Chondrocyte (in vitro differentiated cells): ENCODE measurements around the gene PLEKHB1. TPM values are rescaled to one million over a fixed set of nuclear protein-coding genes. Genes with fewer than 3 reads are reported as not detected.

Experiments
- DNase-seq: peaks from one replicate; pipeline ENCODE4 v3.0.0; 2021; ENCODE audit warnings: mixed read lengths, low spot score
- H3K27ac Mint-ChIP-seq: one replicate; pipeline ENCODE4 v1.8.0; 2021; ENCODE audit warnings: mild to moderate bottlenecking, moderate library complexity, mixed read lengths; ENCODE audit not compliant: unreplicated experiment
- H3K27me3 Mint-ChIP-seq: 2 replicates; pipeline ENCODE4 v1.8.0; 2021; ENCODE audit warnings: low read depth, mixed read lengths
- H3K36me3 Mint-ChIP-seq: 2 replicates; pipeline ENCODE4 v1.8.0; 2021; ENCODE audit warnings: low read depth, mixed read lengths
- H3K4me1 Mint-ChIP-seq: 2 replicates; pipeline ENCODE4 v1.8.0; 2021; ENCODE audit warnings: low read depth, mild to moderate bottlenecking, mixed read lengths
- H3K4me3 Mint-ChIP-seq: one replicate; pipeline ENCODE4 v1.8.0; 2021; ENCODE audit warnings: mild to moderate bottlenecking, moderate library complexity, mixed read lengths; ENCODE audit not compliant: unreplicated experiment
- H3K9me3 Mint-ChIP-seq: 2 replicates; pipeline ENCODE4 v1.8.0; 2021; ENCODE audit warnings: low read depth, mixed read lengths
- CTCF ChIP-seq: fragments of 200-600 bp; sonication (generic); IDR thresholded peaks from 2 replicates; pipeline ENCODE4 v1.5.0; 2021; ENCODE audit warnings: antibody characterized with exemption, mild to moderate bottlenecking, moderate library complexity
- total RNA-seq: library from RNA; stranded (reverse); gene quantifications from 3 replicates; pipeline ENCODE4 v1.2.1, GENCODE V29; 2021

Gene PLEKHB1
- total RNA-seq, 1 donor from 2014 or later: 2.0 TPM

GRCh38 chr11:73710964-73711363 is 64.6 kb downstream of the PLEKHB1 start:
- no peak overlapping the region for H3K27ac Mint-ChIP-seq
- H3K4me1 Mint-ChIP-seq: peaks cover under 1% of the 10 kb centered on the region
- no peaks in the 10 kb centered on the region for H3K27me3 Mint-ChIP-seq
- peaks cover 10% of the 10 kb centered on the region for H3K36me3 Mint-ChIP-seq
- no peak for TF ChIP-seq CTCF
- no peak overlapping the region for H3K4me3 Mint-ChIP-seq
- DNase-seq: no peak
- H3K9me3 Mint-ChIP-seq: no peaks in the 10 kb centered on the region

Other genes with a start within 250 kb of the PLEKHB1 start
- 53.7 to 62.4 TPM (median 58.0 TPM) in 3 replicates for gene FAM168A, start 48.5 kb upstream of the PLEKHB1 start, total RNA-seq
- gene RAB6A, start 114.5 kb downstream of the PLEKHB1 start, total RNA-seq: 173 to 188 TPM (median 185 TPM) in 3 replicates
- 21.2 to 29.8 TPM (median 25.8 TPM) in 3 replicates for gene MRPL48, start 141.3 kb downstream of the PLEKHB1 start, total RNA-seq
- 39.8 to 57.4 TPM (median 42.5 TPM) in 3 replicates for gene COA4, start 230.3 kb downstream of the PLEKHB1 start, total RNA-seq
- gene PAAF1, start 230.4 kb downstream of the PLEKHB1 start, total RNA-seq: 11.8 to 17.1 TPM (median 13.5 TPM) in 3 replicates